Mesenchymal stem cell (in vitro differentiated cells and primary cell): ENCODE results near the gene NPHS1.

Experiments
- DNase-seq: peaks from one replicate; pipeline ENCODE4 v3.0.0-alpha.2; 2013
- H2AFZ ChIP-seq: one replicate; pipeline ENCODE4 v1.6.1; 2013; ENCODE audit warnings: low read depth, mild to moderate bottlenecking, control low read depth, inconsistent platforms, low read length, moderate library complexity
- H2AK5ac ChIP-seq: 2 replicates; pipeline ENCODE4 v1.6.1; 2013; ENCODE audit warnings: low read length, moderate library complexity, mild to moderate bottlenecking, inconsistent platforms; ENCODE audit not compliant: severe bottlenecking
- H2BK120ac ChIP-seq: one replicate; pipeline ENCODE4 v1.6.1; 2013; ENCODE audit warnings: low read depth, mild to moderate bottlenecking, inconsistent platforms, low read length, moderate library complexity
- H2BK12ac ChIP-seq, 2 experiments: one replicate each; pipeline ENCODE4 v1.6.1; 2013; ENCODE audit warnings: inconsistent platforms in 2 of 2, low read length in 2 of 2, mild to moderate bottlenecking in 2 of 2, moderate library complexity in 2 of 2, control low read depth in 1 of 2
- H2BK15ac ChIP-seq: one replicate; pipeline ENCODE4 v1.6.1; 2013; ENCODE audit warnings: mild to moderate bottlenecking, low read depth, inconsistent platforms; ENCODE audit not compliant: poor library complexity, severe bottlenecking
- H2BK5ac ChIP-seq: 2 replicates; pipeline ENCODE4 v1.6.1; 2013; ENCODE audit warnings: low read depth, mild to moderate bottlenecking, low read length, control low read depth, inconsistent platforms; ENCODE audit not compliant: poor library complexity, severe bottlenecking
- H3K14ac ChIP-seq, 2 experiments: one replicate each; pipeline ENCODE4 v1.6.1; 2013; ENCODE audit warnings: inconsistent platforms in 2 of 2, low read length in 2 of 2, control low read depth in 1 of 2, mild to moderate bottlenecking in 1 of 2, moderate library complexity in 1 of 2
- H3K18ac ChIP-seq, 2 experiments: one replicate each; pipeline ENCODE4 v1.6.1; 2013; ENCODE audit warnings: inconsistent platforms in 2 of 2, low read length in 2 of 2, control low read depth in 1 of 2, low read depth in 1 of 2, mild to moderate bottlenecking in 1 of 2
- H3K23ac ChIP-seq, 2 experiments: one replicate each; pipeline ENCODE4 v1.6.1; 2013; ENCODE audit warnings: inconsistent platforms in 2 of 2, low read length in 2 of 2, mild to moderate bottlenecking in 2 of 2, moderate library complexity in 2 of 2, control low read depth in 1 of 2
- H3K27ac ChIP-seq: 2 replicates; pipeline ENCODE4 v1.5.1; 2013; ENCODE audit warnings: mild to moderate bottlenecking, moderate library complexity, low read length, control low read depth, inconsistent platforms; ENCODE audit not compliant: poor library complexity, severe bottlenecking
- H3K27me3 ChIP-seq, 2 experiments: 2 replicates each; pipeline versions ENCODE4 v1.6.1 to v1.7.0; 2013; ENCODE audit warnings: low read length in 2 of 2, mild to moderate bottlenecking in 2 of 2, moderate library complexity in 2 of 2, control low read depth in 1 of 2, inconsistent platforms in 1 of 2; ENCODE audit not compliant: control insufficient read depth in 1 of 2, insufficient read depth in 1 of 2
- H3K36me3 ChIP-seq, 2 experiments: 2 replicates each; pipeline versions ENCODE4 v1.6.1 to v1.7.0; 2013; ENCODE audit warnings: low read length in 2 of 2, control low read depth in 1 of 2, inconsistent platforms in 1 of 2, low read depth in 1 of 2, mild to moderate bottlenecking in 1 of 2; ENCODE audit not compliant: insufficient read depth in 2 of 2, control insufficient read depth in 1 of 2
- H3K4ac ChIP-seq, 2 experiments: one replicate each; pipeline ENCODE4 v1.6.1; 2013; ENCODE audit warnings: inconsistent platforms in 2 of 2, low read length in 2 of 2, mild to moderate bottlenecking in 2 of 2, moderate library complexity in 2 of 2, control low read depth in 1 of 2, low read depth in 1 of 2
- H3K4me1 ChIP-seq: 2 replicates; pipeline ENCODE4 v1.6.1; 2013; ENCODE audit warnings: low read depth, low read length, control low read depth; ENCODE audit not compliant: control insufficient read depth, insufficient read depth
- H3K4me2 ChIP-seq: 2 replicates; pipeline ENCODE4 v1.6.1; 2013; ENCODE audit warnings: low read length, mild to moderate bottlenecking, inconsistent platforms; ENCODE audit not compliant: poor library complexity, severe bottlenecking
- H3K4me3 ChIP-seq, 2 experiments: 2 replicates each; pipeline versions ENCODE4 v1.5.1 to v1.7.0; 2013; ENCODE audit warnings: low read length in 2 of 2, mild to moderate bottlenecking in 2 of 2, control low read depth in 1 of 2, low read depth in 1 of 2; ENCODE audit not compliant: insufficient read depth in 1 of 2
- H3K79me1 ChIP-seq: replicated peaks from 2 replicates; pipeline ENCODE4 v1.6.1; 2013; ENCODE audit warnings: mild to moderate bottlenecking, control low read depth, low read length, inconsistent platforms; ENCODE audit not compliant: poor library complexity, severe bottlenecking
- H3K9ac ChIP-seq: 2 replicates; pipeline ENCODE4 v1.7.0; 2013; ENCODE audit warnings: mild to moderate bottlenecking, low read length, moderate library complexity
- H3K9me3 ChIP-seq: 2 replicates; pipeline ENCODE4 v1.7.0; 2013; ENCODE audit warnings: mild to moderate bottlenecking, low read length; ENCODE audit not compliant: control insufficient read depth
- H4K8ac ChIP-seq: one replicate; pipeline ENCODE4 v1.6.1; 2013; ENCODE audit warnings: inconsistent platforms, mild to moderate bottlenecking, low read length, moderate library complexity
- H4K91ac ChIP-seq: one replicate; pipeline ENCODE4 v1.6.1; 2013; ENCODE audit warnings: mild to moderate bottlenecking, low read length, inconsistent platforms
- WGBS: methylation state at CpG from one replicate; pipeline ENCODE4 v1.1.7; 2013; ENCODE audit warnings: mixed read lengths; 5-methylcytosine and 5-hydroxymethylcytosine counted together

Gene NPHS1

GRCh38 chr19:35811317-35812219 is 40.7 kb downstream of the NPHS1 start:
- H2AFZ ChIP-seq: no peak overlapping the region
- no peak overlapping the region for H3K4me3 ChIP-seq
- H3K4me2 ChIP-seq: no peak overlapping the region
- H2BK15ac ChIP-seq: no peak overlapping the region
- no peak overlapping the region for H3K9ac ChIP-seq
- H2BK12ac ChIP-seq: no peak overlapping the region
- peaks cover 12 to 53% of the 10 kb centered on the region in 2 experiments for H3K27me3 ChIP-seq
- H3K9me3 ChIP-seq: no peaks in the 10 kb centered on the region
- DNase-seq: no peak
- H3K14ac ChIP-seq: no peak overlapping the region
- H4K91ac ChIP-seq: no peak overlapping the region
- no peak overlapping the region for H4K8ac ChIP-seq
- no peak overlapping the region for H3K18ac ChIP-seq
- no peak overlapping the region for H2BK5ac ChIP-seq
- WGBS: 79% methylated on average over 18 of the region's 18 CpGs
- no peak overlapping the region for H3K27ac ChIP-seq
- H2AK5ac ChIP-seq: no peak overlapping the region
- peaks cover 12% of the 10 kb centered on the region for H3K4me1 ChIP-seq
- no peak overlapping the region for H2BK120ac ChIP-seq
- H3K79me1 ChIP-seq: no peaks in the 10 kb centered on the region
- H3K36me3 ChIP-seq: no peaks in the 10 kb centered on the region
- no peak overlapping the region for H3K23ac ChIP-seq
- no peak overlapping the region for H3K4ac ChIP-seq

GRCh38 chr19:35807633-35808032 is 44.7 kb downstream of the NPHS1 start:
- Histone ChIP-seq H3K4me1 (peaks cover 10% of the 10 kb centered on the region), H2BK5ac (no peak overlapping the region), H3K4me2 (no peak overlapping the region), H2AFZ (no peak overlapping the region), H3K23ac (no peak overlapping the region), H3K9me3 (no peaks in the 10 kb centered on the region), H3K79me1 (no peaks in the 10 kb centered on the region), H2AK5ac (no peak overlapping the region), H2BK15ac (no peak overlapping the region), H3K14ac (no peak overlapping the region), H3K4ac (no peak overlapping the region), H3K27me3 (peaks cover 16 to 60% of the 10 kb centered on the region in 2 experiments), H2BK12ac (no peak overlapping the region), H2BK120ac (no peak overlapping the region), H3K18ac (no peak overlapping the region), H4K91ac (no peak overlapping the region), H3K4me3 (no peak overlapping the region), H3K9ac (no peak overlapping the region), H3K36me3 (no peaks in the 10 kb centered on the region), H3K27ac (no peak overlapping the region), H4K8ac (no peak overlapping the region)
- WGBS: 85% methylated on average over 5 of the region's 5 CpGs
- DNase-seq: no peak

GRCh38 chr19:35806597-35806996 is 45.7 kb downstream of the NPHS1 start:
- H3K4me3 ChIP-seq: no peak overlapping the region
- H2AK5ac ChIP-seq: no peak overlapping the region
- peak overlapping the region; percentile 31 for H4K91ac ChIP-seq
- no peak overlapping the region for H3K18ac ChIP-seq
- H3K4me1 ChIP-seq: peaks cover 2% of the 10 kb centered on the region
- no peak overlapping the region for H3K4me2 ChIP-seq
- no peak overlapping the region for H4K8ac ChIP-seq
- no peak overlapping the region for H3K14ac ChIP-seq
- no peak overlapping the region for H2BK15ac ChIP-seq
- no peak overlapping the region for H3K9ac ChIP-seq
- peaks cover 16 to 59% of the 10 kb centered on the region in 2 experiments for H3K27me3 ChIP-seq
- H3K79me1 ChIP-seq: no peaks in the 10 kb centered on the region
- peak overlapping the region in 1 of 2 experiments; percentile 73 for H3K23ac ChIP-seq
- no peak overlapping the region for H2AFZ ChIP-seq
- H2BK120ac ChIP-seq: no peak overlapping the region
- no peaks in the 10 kb centered on the region for H3K36me3 ChIP-seq
- H2BK5ac ChIP-seq: no peak overlapping the region
- no peak overlapping the region for H3K4ac ChIP-seq
- peaks cover 6% of the 10 kb centered on the region for H3K9me3 ChIP-seq
- H3K27ac ChIP-seq: no peak overlapping the region
- WGBS: 90% methylated on average over 18 of the region's 18 CpGs
- no peak for DNase-seq
- H2BK12ac ChIP-seq: no peak overlapping the region

GRCh38 chr19:35805526-35806102 is 46.7 kb downstream of the NPHS1 start:
- Histone ChIP-seq H3K4me3 (no peak overlapping the region), H3K4me1 (peaks cover 1% of the 10 kb centered on the region), H2BK120ac (no peak overlapping the region), H3K27me3 (peaks cover 16 to 53% of the 10 kb centered on the region in 2 experiments), H3K23ac (no peak overlapping the region), H3K4me2 (no peak overlapping the region), H4K91ac (no peak overlapping the region), H3K14ac (no peak overlapping the region), H3K9me3 (peaks cover 6% of the 10 kb centered on the region), H2BK15ac (no peak overlapping the region), H3K79me1 (no peaks in the 10 kb centered on the region), H2BK5ac (no peak overlapping the region), H2AFZ (no peak overlapping the region), H3K27ac (no peak overlapping the region), H4K8ac (no peak overlapping the region), H3K36me3 (no peaks in the 10 kb centered on the region), H3K18ac (no peak overlapping the region), H3K9ac (no peak overlapping the region), H2BK12ac (no peak overlapping the region), H2AK5ac (no peak overlapping the region), H3K4ac (no peak overlapping the region)
- whole genome bisulfite sequencing: 81% methylated on average over 5 of the region's 5 CpGs
- DNase-seq: no peak
